ENCODE data around the gene EVA1A. TPM values are rescaled to one million over a fixed set of nuclear protein-coding genes. Genes with fewer than 3 reads are reported as not detected.

EVA1A gene, protein sequence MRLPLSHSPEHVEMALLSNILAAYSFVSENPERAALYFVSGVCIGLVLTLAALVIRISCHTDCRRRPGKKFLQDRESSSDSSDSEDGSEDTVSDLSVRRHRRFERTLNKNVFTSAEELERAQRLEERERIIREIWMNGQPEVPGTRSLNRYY
- 28.4 and 29.3 TPM in 2 replicates for total RNA-seq

GRCh38 chr2:75560768-75561565 lies at the start of gene EVA1A:
Gene EVA1A, minus strand, starts transcription at chr2:75560939. Its CDS starts 42,799 bp downstream, at chr2:75518140.

Other genes with a start within 250 kb of the EVA1A start
- gene MRPL19, start 85.8 kb upstream of the EVA1A start, total RNA-seq = 32.8 and 45.6 TPM in 2 replicates
- gene GCFC2, start 150.0 kb upstream of the EVA1A start, total RNA-seq = 12.4 and 15.7 TPM in 2 replicates

Data from aortic smooth muscle cell (primary cell).